Caco-2 (cell line): ENCODE data around the gene C16orf74. TPM values are rescaled to one million over a fixed set of nuclear protein-coding genes. Genes with fewer than 3 reads are reported as not detected.

ENCODE experiments used
- BruUV-seq: library from RNA; stranded (reverse); fragments of 400-500 nt; replicated peaks from 2 replicates; lab custom pipeline; 2021; lab: Mats Ljungman, UMichigan
- CTCF ChIA-PET: fragments of 300-600 bp; sonication (Branson Sonifier 250); formaldehyde crosslinking; loops from one replicate; lab custom pipeline; 2022; ENCODE audit warnings: antibody characterized with exemption; lab: Charles Lee
- POLR2A ChIA-PET: fragments of 300-600 bp; sonication (Branson Sonifier 250); formaldehyde crosslinking; loops from one replicate; lab custom pipeline; 2022; ENCODE audit warnings: antibody characterized with exemption; lab: Charles Lee
- DNase-seq, 2 experiments: peaks; one replicate each; pipeline versions ENCODE4 v3.0.0 to v3.0.0-alpha.2; 2020 to 2022
- H3K27me3 ChIP-seq: replicated peaks from 2 replicates; pipeline ENCODE4 v1.6.0; 2011; ENCODE audit warnings: low read length; ENCODE audit not compliant: control insufficient read depth, insufficient read depth
- H3K36me3 ChIP-seq: 2 replicates; pipeline ENCODE4 v1.5.1; 2011; ENCODE audit warnings: low read length; ENCODE audit not compliant: control insufficient read depth, insufficient read depth
- H3K4me1 ChIP-seq: fragments of 250-450 bp; sonication (Bioruptor Pico); 2 replicates; pipeline ENCODE4 v1.5.1; 2020; ENCODE audit warnings: mild to moderate bottlenecking
- H3K4me3 ChIP-seq: 2 replicates; pipeline ENCODE4 v1.5.1; 2011; ENCODE audit warnings: low read depth, mild to moderate bottlenecking, control low read depth, low read length
- H3K9me3 ChIP-seq: fragments of 250-450 bp; sonication (Bioruptor Pico); 2 replicates; pipeline ENCODE4 v1.5.1; 2020; ENCODE audit warnings: mild to moderate bottlenecking, moderate library complexity
- H3K27ac Mint-ChIP-seq: one replicate; pipeline ENCODE4 v1.8.0; 2022; ENCODE audit warnings: mixed read lengths; ENCODE audit not compliant: unreplicated experiment
- H3K27me3 Mint-ChIP-seq: one replicate; pipeline ENCODE4 v1.8.0; 2022; ENCODE audit warnings: mixed read lengths; ENCODE audit not compliant: insufficient read depth, unreplicated experiment
- H3K36me3 Mint-ChIP-seq: one replicate; pipeline ENCODE4 v1.8.0; 2022; ENCODE audit warnings: mild to moderate bottlenecking, mixed read lengths; ENCODE audit not compliant: insufficient read depth, unreplicated experiment
- H3K4me1 Mint-ChIP-seq: one replicate; pipeline ENCODE4 v1.8.0; 2022; ENCODE audit warnings: low read depth, mixed read lengths; ENCODE audit not compliant: unreplicated experiment
- H3K4me3 Mint-ChIP-seq: one replicate; pipeline ENCODE4 v1.8.0; 2022; ENCODE audit warnings: mild to moderate bottlenecking, moderate library complexity, mixed read lengths; ENCODE audit not compliant: unreplicated experiment
- H3K9me3 Mint-ChIP-seq: one replicate; pipeline ENCODE4 v1.8.0; 2022; ENCODE audit warnings: mixed read lengths; ENCODE audit not compliant: unreplicated experiment
- CTCF ChIP-seq, 2 experiments: fragments of 200-600 bp in 1 of 2; IDR thresholded peaks; 1 replicate in 1 of 2; 2 replicates in 1 of 2; pipeline versions ENCODE4 v1.5.1 to v1.8.0; 2011 to 2022; ENCODE audit warnings: antibody characterized with exemption in 1 of 2, control low read depth in 1 of 2, inconsistent platforms in 1 of 2, low read depth in 1 of 2, low read length in 1 of 2, mild to moderate bottlenecking in 1 of 2, moderate library complexity in 1 of 2; ENCODE audit not compliant: insufficient read depth in 1 of 2, severe bottlenecking in 1 of 2, unreplicated experiment in 1 of 2
- intact Hi-C: fragments of 100-400 bp; cut with micrococcal nuclease; formaldehyde crosslinking; loops from one replicate; pipeline ENCODE4 v1.10.0; 2022; ENCODE audit not compliant: unreplicated experiment
- total RNA-seq: library from RNA; stranded (reverse); gene quantifications from 2 replicates; pipeline ENCODE4 v1.2.3, GENCODE V29; 2022

The C16orf74 gene
- total RNA-seq, 1 experiment from 2014 or later, result 4.0 TPM

- ChIA-PET POLR2A (no interaction called here), CTCF (no interaction called here)
- H3K27me3 ChIP-seq, result no peaks in the 10 kb centered on the region
- peaks cover 80% of the 10 kb centered on the region for H3K36me3 Mint-ChIP-seq
- no peak overlapping the region for H3K4me3 Mint-ChIP-seq
- H3K27ac Mint-ChIP-seq, result peak overlapping the region; percentile 34
- no TSS peak for BruUV-seq
- peaks cover 30% of the 10 kb centered on the region for H3K4me1 Mint-ChIP-seq
- no peaks in the 10 kb centered on the region for H3K9me3 ChIP-seq
- H3K4me1 ChIP-seq, result peaks cover 11% of the 10 kb centered on the region
- H3K36me3 ChIP-seq, result peaks cover 11% of the 10 kb centered on the region
- H3K27me3 Mint-ChIP-seq, result no peaks in the 10 kb centered on the region
- intact Hi-C loops, result no loop called here
- TF ChIP-seq CTCF (IDR thresholded peaks at IDR 0.05; ENCODE audit: insufficient read depth in 1 of 2, low read depth in 1 of 2, low read length in 1 of 2, severe bottlenecking in 1 of 2, unreplicated experiment in 1 of 2), result no peak
- DNase-seq, result no peak
- H3K9me3 Mint-ChIP-seq, result no peaks in the 10 kb centered on the region
- no peak overlapping the region for H3K4me3 ChIP-seq
These were observed 70.4 kb downstream of the C16orf74 start for GRCh38 chr16:85680352-85680944.

- intact Hi-C loops, result no loop called here
These were observed 71.0 kb downstream of the C16orf74 start for GRCh38 chr16:85679870-85680269.

GRCh38 chr16:85678821-85679220 is 72.1 kb downstream of the C16orf74 start:
- peak in 1 of 2 experiments; percentile 48 for DNase-seq
- peaks cover 11% of the 10 kb centered on the region for H3K4me1 ChIP-seq
- peaks cover 15% of the 10 kb centered on the region for H3K36me3 ChIP-seq
- peaks cover 82% of the 10 kb centered on the region for H3K36me3 Mint-ChIP-seq
- peaks cover 30% of the 10 kb centered on the region for H3K4me1 Mint-ChIP-seq
- peak overlapping the region; percentile 34 for H3K27ac Mint-ChIP-seq
- no peaks in the 10 kb centered on the region for H3K27me3 Mint-ChIP-seq
- no peaks in the 10 kb centered on the region for H3K9me3 ChIP-seq
- no peak overlapping the region for H3K4me3 Mint-ChIP-seq
- intact Hi-C loops, result no loop called here
- POLR2A ChIA-PET, result interaction anchor here (1.0 kb wide), 1 partner anchor 9 kb away, joined by 3 read pairs; the partner anchor contains the start of gene GINS2
- TF ChIP-seq CTCF (IDR thresholded peaks at IDR 0.05; ENCODE audit: insufficient read depth in 1 of 2, low read depth in 1 of 2, low read length in 1 of 2, severe bottlenecking in 1 of 2, unreplicated experiment in 1 of 2), result no peak
- CTCF ChIA-PET, result interaction anchor here (0.5 to 1.8 kb wide), 5 partner anchors 31 to 78 kb away, joined by 3 to 10 read pairs (median 3); no protein-coding TSS in a partner anchor
- BruUV-seq, result no TSS peak
- no peaks in the 10 kb centered on the region for H3K9me3 Mint-ChIP-seq
- H3K27me3 ChIP-seq, result no peaks in the 10 kb centered on the region
- no peak overlapping the region for H3K4me3 ChIP-seq

More at GRCh38 chr16:85679870-85680269, 71.0 kb downstream of the C16orf74 start:
- peaks cover 11% of the 10 kb centered on the region for H3K4me1 ChIP-seq
- TF ChIP-seq CTCF (IDR thresholded peaks at IDR 0.05; ENCODE audit: insufficient read depth in 1 of 2, low read depth in 1 of 2, low read length in 1 of 2, severe bottlenecking in 1 of 2, unreplicated experiment in 1 of 2), result no peak
- Mint-ChIP-seq H3K4me1 (peaks cover 30% of the 10 kb centered on the region), H3K36me3 (peaks cover 80% of the 10 kb centered on the region), H3K9me3 (no peaks in the 10 kb centered on the region), H3K4me3 (peak overlapping the region; percentile 13), H3K27me3 (no peaks in the 10 kb centered on the region), H3K27ac (peak overlapping the region; percentile 34)
- no peaks in the 10 kb centered on the region for H3K9me3 ChIP-seq
- H3K4me3 ChIP-seq, result no peak overlapping the region
- CTCF ChIA-PET, result interaction anchor here (1.8 kb wide), 1 partner anchor 38 kb away, joined by 10 read pairs; no protein-coding TSS in a partner anchor
- H3K36me3 ChIP-seq, result peaks cover 8% of the 10 kb centered on the region
- POLR2A ChIA-PET, result no interaction called here
- H3K27me3 ChIP-seq, result no peaks in the 10 kb centered on the region
- BruUV-seq, result no TSS peak
- no peak for DNase-seq
